GM12865 (cell line): ENCODE measurements around the gene GOLGA6L10.
"Not testable (repeated sequence)": the region's sequence is repeated elsewhere in the genome, so short reads cannot be mapped to it uniquely, and the experiment has no call there.

Experiments used
- DNase-seq: peaks from one replicate; pipeline ENCODE4 v3.0.0; 2010; ENCODE audit warnings: low read depth
- H3K4me3 ChIP-seq: 2 replicates; pipeline ENCODE4 v1.5.1; 2011; ENCODE audit warnings: mild to moderate bottlenecking, low read depth, low read length, control low read depth
- TF ChIP-seq, protein P1 (sequence below): IDR thresholded peaks from 2 replicates; pipeline ENCODE4 v1.5.1; 2011; ENCODE audit warnings: low read length, control low read depth, low read depth, inconsistent platforms; ENCODE audit not compliant: insufficient read depth; ENCODE audit errors: missing control alignments

The GOLGA6L10 gene

DNA sequence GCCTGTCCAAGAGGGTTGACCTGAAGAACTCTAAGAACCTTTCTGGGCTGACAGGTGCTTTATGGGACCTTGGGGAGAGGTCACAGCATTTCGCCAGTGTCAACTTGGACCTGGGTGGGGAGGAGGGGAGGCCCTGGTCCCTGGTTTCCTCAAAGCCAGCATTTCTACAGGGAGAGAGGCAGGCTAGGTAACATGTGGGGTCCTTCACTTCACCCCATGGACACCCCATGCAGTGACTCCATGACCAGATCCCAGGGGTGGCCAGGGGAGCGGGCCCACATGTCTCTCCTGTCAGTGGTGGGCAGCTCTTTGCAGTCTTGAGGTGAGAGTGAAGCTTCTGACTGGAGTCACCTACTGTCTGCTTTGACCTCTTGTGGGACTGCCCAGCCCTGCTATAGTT, 35.8 kb downstream of the GOLGA6L10 start:
- no peak overlapping the region for H3K4me3 ChIP-seq
- DNase-seq, result no peak
- TF ChIP-seq, protein P1, sequence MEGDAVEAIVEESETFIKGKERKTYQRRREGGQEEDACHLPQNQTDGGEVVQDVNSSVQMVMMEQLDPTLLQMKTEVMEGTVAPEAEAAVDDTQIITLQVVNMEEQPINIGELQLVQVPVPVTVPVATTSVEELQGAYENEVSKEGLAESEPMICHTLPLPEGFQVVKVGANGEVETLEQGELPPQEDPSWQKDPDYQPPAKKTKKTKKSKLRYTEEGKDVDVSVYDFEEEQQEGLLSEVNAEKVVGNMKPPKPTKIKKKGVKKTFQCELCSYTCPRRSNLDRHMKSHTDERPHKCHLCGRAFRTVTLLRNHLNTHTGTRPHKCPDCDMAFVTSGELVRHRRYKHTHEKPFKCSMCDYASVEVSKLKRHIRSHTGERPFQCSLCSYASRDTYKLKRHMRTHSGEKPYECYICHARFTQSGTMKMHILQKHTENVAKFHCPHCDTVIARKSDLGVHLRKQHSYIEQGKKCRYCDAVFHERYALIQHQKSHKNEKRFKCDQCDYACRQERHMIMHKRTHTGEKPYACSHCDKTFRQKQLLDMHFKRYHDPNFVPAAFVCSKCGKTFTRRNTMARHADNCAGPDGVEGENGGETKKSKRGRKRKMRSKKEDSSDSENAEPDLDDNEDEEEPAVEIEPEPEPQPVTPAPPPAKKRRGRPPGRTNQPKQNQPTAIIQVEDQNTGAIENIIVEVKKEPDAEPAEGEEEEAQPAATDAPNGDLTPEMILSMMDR, result no peak

DNA sequence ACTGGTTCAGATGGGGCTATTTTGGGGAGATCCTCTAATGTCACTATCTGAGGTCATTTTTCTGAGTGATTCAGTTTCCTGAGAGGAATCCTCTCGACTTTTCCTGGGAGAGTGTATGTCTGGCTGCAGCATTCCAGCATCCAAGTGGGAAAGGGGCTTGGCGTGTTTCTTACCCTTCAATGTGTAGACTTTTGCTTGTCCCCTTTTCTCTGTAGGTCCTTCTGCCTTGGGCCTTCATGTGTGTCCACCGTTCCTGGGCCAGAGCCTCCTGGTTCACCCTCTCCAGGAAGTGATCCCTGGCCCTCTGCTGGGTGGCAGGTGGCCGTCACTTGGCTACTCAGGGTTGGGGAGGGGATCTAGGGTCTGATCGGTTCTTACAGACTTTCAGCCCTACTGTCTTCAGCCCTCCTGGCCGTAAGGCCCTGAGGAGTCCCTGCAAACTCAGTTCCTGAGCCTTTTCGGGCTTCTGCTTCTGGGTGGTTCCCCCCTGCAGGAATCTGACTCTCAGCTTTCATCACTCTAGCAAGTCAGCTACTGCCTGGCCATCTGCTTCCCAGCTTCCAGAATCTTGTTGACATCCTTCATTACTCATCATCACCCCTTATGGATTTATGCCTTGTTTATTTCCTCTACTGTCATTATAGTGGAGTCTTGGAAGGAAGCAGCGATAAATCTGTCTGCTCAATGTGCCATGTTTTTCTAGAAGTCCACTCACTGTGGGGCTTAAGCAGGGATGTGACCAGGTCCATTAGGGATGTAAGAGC, 36.5 kb downstream of the GOLGA6L10 start:
- no peak for DNase-seq
- no peak overlapping the region for H3K4me3 ChIP-seq
- TF ChIP-seq, protein P1, result no peak

- not testable (repeated sequence) for DNase-seq, H3K4me3 ChIP-seq
These were observed 38.0 kb downstream of the GOLGA6L10 start for GRCh38 chr15:82311321-82311720.

DNA sequence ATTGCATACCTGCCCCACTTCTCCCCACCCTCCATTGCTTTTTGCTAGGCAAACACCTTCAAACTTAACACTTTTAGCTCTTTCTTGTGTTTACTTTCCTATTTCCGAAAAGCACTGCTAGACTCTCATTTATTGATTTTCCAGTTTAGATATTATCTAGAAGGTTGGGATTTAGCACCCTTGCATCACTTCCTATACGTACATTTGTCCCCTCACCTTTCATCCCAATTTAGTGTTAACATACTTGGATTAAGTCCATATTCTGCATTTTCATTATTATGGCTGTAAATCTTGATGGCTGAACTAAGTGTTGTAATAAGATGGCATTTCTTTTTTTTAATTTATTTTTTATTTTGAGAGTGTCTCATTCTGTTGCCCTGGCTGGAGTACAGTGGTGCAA, 39.5 kb downstream of the GOLGA6L10 start:
- TF ChIP-seq, protein P1, result no peak
- H3K4me3 ChIP-seq, result no peak overlapping the region
- no peak for DNase-seq

- no peak overlapping the region for H3K4me3 ChIP-seq
- no peak for DNase-seq
- TF ChIP-seq, protein P1, result no peak
These were observed 41.6 kb downstream of the GOLGA6L10 start for GRCh38 chr15:82307714-82308081.

DNA sequence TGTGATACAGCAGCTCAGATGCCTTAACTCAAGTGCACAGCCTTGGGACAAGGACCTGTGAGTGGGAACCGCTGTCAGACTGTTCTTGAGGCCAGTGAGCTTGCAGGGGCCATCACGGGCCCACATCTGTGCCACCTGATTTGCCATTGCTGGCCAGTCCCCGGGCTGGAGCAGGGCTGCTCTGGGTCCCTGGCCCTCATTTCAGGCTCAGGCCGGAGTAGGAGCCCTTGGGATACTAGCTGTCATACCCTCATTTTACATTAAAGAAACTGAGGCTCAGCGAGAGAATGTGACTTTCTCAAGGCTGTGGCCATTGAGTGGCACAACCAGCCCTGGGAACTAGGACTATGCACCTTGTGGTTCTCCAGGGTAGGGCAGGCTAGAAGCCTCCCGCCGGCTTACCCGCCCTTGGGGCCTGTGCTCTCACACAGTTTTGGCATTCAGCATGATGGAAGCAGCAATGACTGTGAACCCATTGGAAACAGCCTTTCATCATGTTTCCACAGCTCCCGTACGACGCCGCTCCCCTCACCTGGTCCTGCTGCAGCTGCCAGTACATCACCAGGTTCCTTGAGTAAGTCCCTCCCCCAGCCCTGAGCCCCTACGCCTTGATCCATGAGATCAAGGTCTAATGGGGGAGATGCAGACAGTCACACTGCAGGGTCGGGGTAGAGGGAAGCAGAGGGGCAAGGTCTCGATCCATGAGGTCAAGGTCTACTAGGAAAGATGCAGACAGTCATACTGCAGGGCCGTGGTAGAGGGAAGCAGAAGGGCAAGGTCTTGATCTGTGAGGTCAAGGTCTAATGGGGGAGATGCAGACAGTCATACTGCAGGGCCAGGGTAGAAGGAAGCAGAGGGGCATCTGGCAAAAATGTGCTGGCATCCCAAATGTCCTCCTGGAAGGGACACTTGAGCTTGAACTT, 42.2 kb downstream of the GOLGA6L10 start:
- H3K4me3 ChIP-seq, result no peak overlapping the region
- no peak for DNase-seq
- TF ChIP-seq, protein P1, result no peak

DNA sequence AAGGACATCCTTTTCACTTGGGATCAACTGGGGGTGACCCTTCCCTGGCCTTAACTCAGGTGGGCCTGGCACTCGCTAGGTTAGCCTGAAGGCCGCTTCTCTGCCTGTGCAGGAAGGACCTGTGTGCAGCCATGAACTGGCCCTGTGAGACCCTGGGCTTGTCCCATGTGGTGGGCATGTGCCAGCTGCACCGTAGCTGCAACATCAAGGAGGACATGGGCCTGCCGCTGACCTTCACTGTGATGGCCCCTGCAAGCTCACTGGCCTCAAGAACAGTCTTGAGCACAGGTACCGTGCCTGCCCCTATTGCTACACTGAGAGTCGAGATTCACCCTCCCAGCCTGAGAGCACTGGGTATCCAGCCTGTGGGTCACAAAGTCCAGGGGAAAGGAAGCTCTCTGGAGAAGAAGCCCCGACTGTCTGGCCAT, 43.6 kb downstream of the GOLGA6L10 start:
- H3K4me3 ChIP-seq, result no peak overlapping the region
- DNase-seq, result no peak
- TF ChIP-seq, protein P1, result no peak
